ENCODE results near the gene FLCN. TPM values are rescaled to one million over a fixed set of nuclear protein-coding genes. Genes with fewer than 3 reads are reported as not detected.
"Not testable (repeated sequence)": the region's sequence is repeated elsewhere in the genome, so short reads cannot be mapped to it uniquely, and the experiment has no call there.

The FLCN gene, protein sequence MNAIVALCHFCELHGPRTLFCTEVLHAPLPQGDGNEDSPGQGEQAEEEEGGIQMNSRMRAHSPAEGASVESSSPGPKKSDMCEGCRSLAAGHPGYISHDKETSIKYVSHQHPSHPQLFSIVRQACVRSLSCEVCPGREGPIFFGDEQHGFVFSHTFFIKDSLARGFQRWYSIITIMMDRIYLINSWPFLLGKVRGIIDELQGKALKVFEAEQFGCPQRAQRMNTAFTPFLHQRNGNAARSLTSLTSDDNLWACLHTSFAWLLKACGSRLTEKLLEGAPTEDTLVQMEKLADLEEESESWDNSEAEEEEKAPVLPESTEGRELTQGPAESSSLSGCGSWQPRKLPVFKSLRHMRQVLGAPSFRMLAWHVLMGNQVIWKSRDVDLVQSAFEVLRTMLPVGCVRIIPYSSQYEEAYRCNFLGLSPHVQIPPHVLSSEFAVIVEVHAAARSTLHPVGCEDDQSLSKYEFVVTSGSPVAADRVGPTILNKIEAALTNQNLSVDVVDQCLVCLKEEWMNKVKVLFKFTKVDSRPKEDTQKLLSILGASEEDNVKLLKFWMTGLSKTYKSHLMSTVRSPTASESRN
- 10 to 100 TPM; 36.2 to 47.7 TPM for total RNA-seq

DNA sequence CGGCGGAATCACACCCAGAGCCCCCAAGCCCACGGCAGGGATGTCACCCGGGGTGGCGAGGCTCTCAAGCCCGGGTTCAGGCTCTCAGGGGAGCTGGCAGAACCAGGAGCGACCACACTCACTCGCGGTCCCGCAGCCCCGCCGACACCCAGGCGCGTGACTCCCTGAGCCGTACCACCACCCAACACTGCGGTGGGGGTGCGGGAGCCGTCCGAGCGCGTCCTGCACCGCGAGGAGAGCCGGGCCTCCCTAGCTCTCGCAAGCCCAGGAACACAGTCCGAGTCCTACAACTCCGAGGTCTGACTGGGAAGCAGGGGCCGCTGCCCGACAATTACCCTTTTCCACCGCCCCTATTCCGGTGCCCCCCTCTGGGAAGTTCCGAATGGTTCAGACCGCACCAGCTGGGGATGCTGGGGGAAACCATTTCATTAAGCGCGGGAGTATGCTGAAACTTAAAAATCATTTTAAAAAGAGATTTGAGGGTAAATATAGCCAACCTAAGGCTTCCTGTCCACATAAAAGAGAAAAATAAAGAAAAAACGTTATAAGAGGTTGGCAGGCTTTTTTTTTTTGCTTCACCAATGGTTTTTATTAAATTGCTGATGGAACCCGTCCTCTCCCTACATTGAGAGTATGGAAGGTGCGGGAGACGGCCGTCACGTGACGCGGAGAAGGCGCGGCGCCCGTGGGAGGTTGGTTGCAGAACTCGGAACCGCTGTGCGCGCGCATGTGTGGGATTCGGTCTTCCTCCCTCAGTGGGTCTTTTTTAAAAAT, at the start of gene FLCN:
Gene FLCN (minus strand): TSS at position 143 of the 774 bp plus-strand sequence. CDS start 9,031 bp downstream, outside the sequence.
- Mint-ChIP-seq H3K4me3 (peak within 1 kb of the TSS; percentile 85), H3K9me3 (ENCODE audit: low read depth) (no peaks in the 10 kb centered on the region), H3K4me1 (peaks cover 29% of the 10 kb centered on the region), H3K27me3 (no peaks in the 10 kb centered on the region), H3K36me3 (no peaks in the 10 kb centered on the region), H3K27ac (peak within 1 kb of the TSS; percentile 96)
- DNase-seq (peak; percentile 91), ATAC-seq (peak; percentile 91)
- CTCF ChIA-PET: interaction anchor here (0.7 to 1.4 kb wide), 7 partner anchors 13 to 1028 kb away, joined by 3 to 5 read pairs (median 3); no protein-coding TSS in a partner anchor

DNA sequence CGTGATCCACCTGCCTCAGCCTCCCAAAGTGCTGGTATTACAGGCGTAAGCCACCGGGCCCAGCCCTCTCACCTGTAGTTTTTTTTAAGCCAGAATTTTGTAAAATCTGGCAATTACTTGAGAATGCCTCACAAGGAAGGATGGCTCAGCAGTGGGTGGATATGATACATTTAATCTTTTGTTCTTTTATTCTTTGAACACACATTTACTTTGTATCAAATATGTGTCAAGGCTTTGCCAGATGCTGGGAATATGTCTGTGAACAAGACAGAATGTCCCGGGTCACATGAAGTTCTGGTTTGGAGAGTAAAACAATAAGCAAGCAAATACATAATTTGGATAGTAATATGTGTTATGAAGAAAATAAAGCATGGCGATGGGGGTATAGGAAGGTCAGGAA, 49.0 kb upstream of the FLCN start:
- Mint-ChIP-seq H3K4me3 (no peak overlapping the region), H3K9me3 (ENCODE audit: low read depth) (no peaks in the 10 kb centered on the region), H3K27me3 (no peaks in the 10 kb centered on the region), H3K4me1 (peaks cover 11% of the 10 kb centered on the region), H3K36me3 (no peaks in the 10 kb centered on the region), H3K27ac (no peak overlapping the region)
- DNase-seq (no peak), ATAC-seq (no peak)
- CTCF ChIA-PET: no interaction called here

DNA sequence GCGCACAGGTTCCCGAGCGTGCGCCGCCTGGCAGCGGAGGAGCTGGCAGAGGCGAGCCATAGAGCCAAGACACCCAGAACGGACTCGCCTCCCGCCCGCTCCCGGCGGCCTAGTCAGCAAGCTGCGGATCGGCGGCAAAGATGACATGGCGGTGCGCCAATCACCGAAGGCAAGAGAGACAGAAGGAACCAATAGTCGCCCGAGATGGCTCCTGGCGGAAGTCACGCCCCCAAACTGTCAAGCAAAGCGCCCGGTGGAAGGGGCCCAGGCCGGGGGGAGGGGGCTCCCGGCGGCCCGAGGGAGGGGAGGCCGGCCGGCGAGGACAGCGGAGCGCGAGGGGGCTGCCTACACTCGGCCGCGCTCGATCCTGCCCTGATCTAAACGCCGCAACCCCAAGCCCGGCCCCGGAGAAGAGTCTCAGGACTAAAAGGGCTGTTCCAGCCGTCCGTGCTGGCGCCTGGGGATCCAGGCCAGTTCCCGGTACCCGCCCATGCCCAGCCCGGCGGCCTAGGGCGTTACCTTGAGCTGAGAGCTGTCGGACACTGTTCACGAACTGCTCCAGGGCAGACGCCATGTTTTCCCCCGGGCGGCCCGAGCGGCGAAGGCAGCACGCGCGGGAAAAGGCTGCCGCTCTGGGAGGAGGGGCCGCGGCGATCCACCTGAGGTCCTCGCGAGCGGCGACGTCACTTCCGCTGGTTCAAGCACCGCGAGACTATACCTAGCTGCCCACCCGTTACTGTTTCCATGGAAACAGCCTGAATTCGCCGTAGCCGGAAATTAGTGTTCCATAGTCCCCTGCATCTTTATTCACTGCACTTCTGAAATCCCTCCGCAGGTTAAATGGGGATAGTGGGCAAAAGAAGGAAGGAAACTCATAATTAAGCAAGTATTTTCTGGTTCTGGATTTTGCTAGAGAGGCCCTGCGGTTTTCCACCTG, 43.9 kb upstream of the FLCN start, which contains the start of gene COPS3:
Gene COPS3 (minus strand): TSS at position 634 of the 937 bp plus-strand sequence. CDS start 60 bp downstream, at position 574.
- Mint-ChIP-seq H3K36me3 (peaks cover 2% of the 10 kb centered on the region), H3K27me3 (no peaks in the 10 kb centered on the region), H3K27ac (peak within 1 kb of the TSS; percentile 93), H3K9me3 (ENCODE audit: low read depth) (no peaks in the 10 kb centered on the region), H3K4me1 (peaks cover 36% of the 10 kb centered on the region), H3K4me3 (peak within 1 kb of the TSS; percentile 94)
- peak; percentile 99 for DNase-seq
- peak; percentile 96 for ATAC-seq
- CTCF ChIA-PET: interaction anchor here (0.6 to 2.7 kb wide), 10 partner anchors 8 to 139 kb away, joined by 3 to 24 read pairs (median 4); no protein-coding TSS in a partner anchor

DNA sequence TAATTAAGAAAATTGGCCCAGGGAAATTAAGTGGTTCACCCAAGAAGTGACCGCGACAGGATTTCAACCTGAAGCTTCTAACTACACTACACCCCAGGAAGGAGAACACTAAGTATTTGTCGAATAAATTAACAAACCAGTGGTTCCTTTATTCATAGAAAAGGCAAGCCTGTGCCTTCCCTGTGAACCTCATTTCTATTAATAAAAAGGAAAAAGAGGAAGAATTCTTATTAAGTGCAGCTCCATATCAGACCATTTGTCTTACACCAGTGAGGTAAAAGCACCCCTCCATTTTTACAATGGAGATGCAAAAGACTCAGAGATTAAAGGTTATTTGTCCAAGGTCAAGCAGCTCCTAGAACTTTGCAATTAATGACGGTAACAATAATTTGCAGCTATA, 42.3 kb upstream of the FLCN start:
- CTCF ChIA-PET: interaction anchor here (1.0 to 2.7 kb wide), 6 partner anchors 9 to 137 kb away, joined by 3 to 24 read pairs (median 6); no protein-coding TSS in a partner anchor

DNA sequence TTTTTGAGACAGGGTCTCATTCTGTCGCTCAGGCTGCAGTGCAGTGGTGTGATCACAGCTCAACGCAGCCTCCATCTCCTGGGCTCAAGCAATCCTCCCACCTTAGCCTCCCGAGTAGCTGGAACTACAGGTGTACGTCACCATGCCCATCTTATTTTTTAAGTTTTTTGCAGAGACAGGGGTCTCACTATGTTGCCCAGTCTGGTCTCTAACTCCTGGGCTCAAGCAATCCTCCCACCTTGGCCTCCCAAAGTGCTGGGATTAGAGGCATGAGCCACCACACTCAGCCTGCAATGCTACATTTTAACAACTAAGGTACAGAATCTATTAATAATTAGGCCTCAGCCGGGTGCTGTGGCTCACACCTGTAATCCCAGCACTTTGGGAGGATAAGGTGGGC, 40.5 kb upstream of the FLCN start:
- DNase-seq; H3K36me3 Mint-ChIP-seq; H3K27me3 Mint-ChIP-seq; ATAC-seq; H3K4me3 Mint-ChIP-seq; H3K27ac Mint-ChIP-seq; H3K9me3 Mint-ChIP-seq (ENCODE audit: low read depth): not testable (repeated sequence)
- CTCF ChIA-PET: interaction anchor here (1.4 to 1.9 kb wide), 2 partner anchors 36 to 136 kb away, joined by 4 read pairs; no protein-coding TSS in a partner anchor
- peaks cover 38% of the 10 kb centered on the region for H3K4me1 Mint-ChIP-seq

More for the DNA sequence above, 42.3 kb upstream of the FLCN start:
- no peaks in the 10 kb centered on the region for H3K9me3 Mint-ChIP-seq (ENCODE audit: low read depth)
- peaks cover 6% of the 10 kb centered on the region for H3K36me3 Mint-ChIP-seq
- H3K4me3 Mint-ChIP-seq: peak overlapping the region; percentile 94
- H3K4me1 Mint-ChIP-seq: peaks cover 38% of the 10 kb centered on the region
- DNase-seq: no peak
- H3K27ac Mint-ChIP-seq: peak overlapping the region; percentile 93
- no peaks in the 10 kb centered on the region for H3K27me3 Mint-ChIP-seq
- ATAC-seq: no peak

DNA sequence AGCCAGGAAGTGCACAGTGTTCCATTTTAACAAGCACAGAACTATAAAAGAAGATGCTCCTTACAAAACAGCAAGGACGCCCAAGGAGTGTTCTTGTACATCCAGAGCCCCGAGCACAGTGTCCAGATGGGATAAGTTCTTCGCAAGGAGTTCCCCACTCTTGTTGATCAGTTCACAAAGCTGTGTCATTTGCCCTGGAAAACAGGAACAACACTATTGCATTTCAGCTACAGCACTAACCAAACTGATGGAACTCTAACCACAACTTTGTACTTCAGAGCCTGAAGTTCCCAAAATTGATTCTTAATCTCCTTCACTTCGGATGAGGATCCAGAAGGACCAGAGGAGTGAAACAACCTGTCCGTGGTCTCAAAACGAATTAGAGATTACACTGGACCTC, 39.0 kb upstream of the FLCN start:
- ATAC-seq: no peak
- H3K4me3 Mint-ChIP-seq: no peak overlapping the region
- DNase-seq: no peak
- peaks cover 27% of the 10 kb centered on the region for H3K4me1 Mint-ChIP-seq
- CTCF ChIA-PET: interaction anchor here (1.4 kb wide), 1 partner anchor 134 kb away, joined by 4 read pairs; no protein-coding TSS in a partner anchor
- no peak overlapping the region for H3K27ac Mint-ChIP-seq
- peaks cover 10% of the 10 kb centered on the region for H3K36me3 Mint-ChIP-seq
- no peaks in the 10 kb centered on the region for H3K9me3 Mint-ChIP-seq (ENCODE audit: low read depth)
- no peaks in the 10 kb centered on the region for H3K27me3 Mint-ChIP-seq

DNA sequence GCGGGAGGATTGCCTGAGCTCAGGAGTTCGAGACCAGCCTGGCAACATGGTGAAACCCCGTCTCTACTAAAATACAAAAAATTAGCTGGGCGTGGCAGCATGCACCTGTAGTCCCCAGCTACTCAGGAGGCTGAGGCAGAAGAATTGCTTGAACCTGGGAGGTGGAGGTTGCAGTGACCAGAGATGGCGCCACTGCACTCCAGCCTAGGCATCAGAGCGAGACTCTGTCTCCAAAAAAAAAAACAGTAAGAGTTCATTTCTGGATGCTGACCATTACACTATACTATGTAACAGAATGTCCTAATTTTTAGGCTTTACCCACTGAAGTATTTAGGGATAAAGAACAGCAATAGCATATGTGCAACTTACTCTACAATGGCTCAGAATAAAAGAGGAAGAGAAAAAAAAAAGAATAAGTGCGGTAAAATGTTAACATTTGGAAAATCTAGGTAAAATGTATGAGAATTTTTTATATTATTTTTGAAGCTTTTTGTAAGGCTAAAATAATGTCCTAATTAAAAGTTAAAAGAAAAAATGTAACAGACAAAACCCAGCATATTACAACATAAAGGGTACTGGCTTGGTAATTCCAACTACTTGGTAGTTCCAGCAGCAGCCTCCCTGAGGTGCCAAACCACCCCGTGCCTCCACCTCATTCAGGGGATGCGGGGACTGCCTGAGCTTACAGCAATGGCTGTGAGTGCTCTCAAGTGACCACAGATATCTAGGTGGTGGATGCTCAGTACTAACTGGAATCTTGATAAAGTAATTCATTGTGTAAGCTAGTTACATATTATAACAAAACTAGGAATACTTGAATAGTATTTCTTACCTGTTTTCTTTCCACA, 33.2 kb upstream of the FLCN start:
- Mint-ChIP-seq H3K36me3 (peaks cover 29% of the 10 kb centered on the region), H3K4me1 (peaks cover 2% of the 10 kb centered on the region), H3K27ac (no peak overlapping the region), H3K4me3 (no peak overlapping the region), H3K9me3 (ENCODE audit: low read depth) (no peaks in the 10 kb centered on the region), H3K27me3 (no peaks in the 10 kb centered on the region)
- no peak for ATAC-seq
- CTCF ChIA-PET: interaction anchor here (1.0 to 2.7 kb wide), 5 partner anchors 10 to 253 kb away, joined by 3 to 24 read pairs (median 3); partner anchors contain the start of gene COPS3
- DNase-seq: peak; percentile 53

DNA sequence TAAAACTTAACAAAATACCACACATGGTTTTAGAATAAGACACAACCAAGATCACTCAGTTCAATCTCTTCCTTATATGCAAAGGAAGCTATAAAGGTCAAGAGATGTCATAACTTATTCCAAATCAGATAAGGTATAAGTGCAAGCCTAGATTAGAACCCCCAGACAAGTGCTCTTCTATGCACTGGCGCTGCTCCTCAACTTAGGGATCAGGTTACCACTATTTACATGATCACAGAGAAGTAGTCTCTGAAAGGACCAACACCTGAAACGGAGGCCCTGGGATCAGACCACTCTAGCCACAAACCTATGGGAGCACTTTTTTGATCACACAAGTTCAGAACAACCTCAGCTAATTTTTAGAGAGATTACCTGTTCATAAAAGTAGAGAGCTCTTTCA, 27.5 kb upstream of the FLCN start:
- Mint-ChIP-seq H3K36me3 (peaks cover 45% of the 10 kb centered on the region), H3K4me3 (no peak overlapping the region), H3K4me1 (no peaks in the 10 kb centered on the region), H3K27ac (no peak overlapping the region), H3K27me3 (no peaks in the 10 kb centered on the region), H3K9me3 (ENCODE audit: low read depth) (no peaks in the 10 kb centered on the region)
- DNase-seq (no peak), ATAC-seq (no peak)
- CTCF ChIA-PET: interaction anchor here (1.0 to 1.4 kb wide), 4 partner anchors 9 to 109 kb away, joined by 3 to 4 read pairs (median 4); no protein-coding TSS in a partner anchor

DNA sequence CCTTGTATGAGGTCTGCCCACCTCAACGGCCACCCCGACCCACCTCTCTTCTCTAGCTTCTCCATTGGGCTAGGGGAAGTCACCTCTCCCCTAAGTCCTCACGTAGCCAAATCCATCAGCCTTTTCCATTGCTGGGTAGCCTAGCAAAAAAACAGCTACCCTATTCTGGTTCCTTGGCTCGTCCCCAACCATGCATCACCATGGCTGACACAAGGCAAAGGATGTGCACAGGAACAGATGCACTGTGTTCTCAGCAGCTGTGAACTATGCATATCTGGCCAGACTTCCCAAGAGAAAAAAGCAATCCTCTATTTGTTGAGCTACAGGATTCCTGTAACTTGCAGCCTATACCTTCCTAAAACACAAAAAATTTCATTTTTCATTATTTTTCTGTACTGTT, 22.0 kb upstream of the FLCN start:
- Mint-ChIP-seq H3K27ac (peak overlapping the region; percentile 37), H3K4me3 (no peak overlapping the region), H3K36me3 (peaks cover 58% of the 10 kb centered on the region), H3K4me1 (no peaks in the 10 kb centered on the region), H3K27me3 (no peaks in the 10 kb centered on the region), H3K9me3 (ENCODE audit: low read depth) (no peaks in the 10 kb centered on the region)
- CTCF ChIA-PET: interaction anchor here (1.1 to 1.2 kb wide), 2 partner anchors 11 to 53 kb away, joined by 3 read pairs; no protein-coding TSS in a partner anchor
- ATAC-seq: no peak
- DNase-seq: no peak

DNA sequence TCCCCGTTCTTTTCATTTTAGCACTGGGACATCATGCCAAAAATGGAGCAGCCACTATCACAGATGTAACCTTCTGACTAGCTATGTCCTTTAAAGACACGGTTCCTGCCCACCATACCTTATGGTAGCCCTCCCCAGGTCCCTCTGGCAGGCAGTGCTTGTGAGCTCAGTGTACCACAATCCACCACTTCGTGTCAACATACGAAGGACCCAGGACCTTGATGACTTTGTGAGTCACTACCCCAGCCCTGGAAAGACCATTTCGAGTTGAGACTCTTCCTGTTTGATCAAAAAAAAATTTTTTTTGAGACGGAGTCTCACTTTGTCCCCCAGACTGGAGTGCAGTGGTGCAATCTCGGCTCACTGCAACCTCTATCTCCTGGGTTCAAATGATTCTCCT, 21.0 kb upstream of the FLCN start:
- Mint-ChIP-seq H3K36me3 (peaks cover 59% of the 10 kb centered on the region), H3K4me1 (peaks cover 5% of the 10 kb centered on the region), H3K27me3 (no peaks in the 10 kb centered on the region), H3K4me3 (no peak overlapping the region), H3K9me3 (ENCODE audit: low read depth) (no peaks in the 10 kb centered on the region), H3K27ac (no peak overlapping the region)
- no peak for ATAC-seq
- no peak for DNase-seq
- CTCF ChIA-PET: interaction anchor here (2.2 kb wide), 1 partner anchor 12 kb away, joined by 9 read pairs; no protein-coding TSS in a partner anchor

DNA sequence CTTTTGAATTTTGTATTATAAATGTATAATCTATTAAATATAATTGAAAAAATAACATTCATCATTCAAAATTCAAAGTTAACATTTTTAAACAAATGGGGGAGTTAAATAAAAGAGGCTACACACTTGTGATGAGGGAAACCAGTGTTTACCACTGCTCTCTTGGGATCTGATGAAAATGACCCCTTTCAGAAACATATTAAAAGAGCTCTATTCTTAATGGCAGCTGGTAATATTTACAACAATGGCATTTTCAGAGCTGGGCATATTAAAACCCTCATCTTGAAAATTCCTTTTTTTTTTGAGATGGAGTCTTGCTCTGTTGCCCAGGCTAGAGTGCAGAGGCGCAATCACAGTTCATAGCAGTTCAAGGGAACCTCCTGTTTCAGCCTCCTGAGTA, 19.3 kb upstream of the FLCN start:
- H3K36me3 Mint-ChIP-seq: peaks cover 61% of the 10 kb centered on the region
- no peaks in the 10 kb centered on the region for H3K9me3 Mint-ChIP-seq (ENCODE audit: low read depth)
- DNase-seq: no peak
- peaks cover 5% of the 10 kb centered on the region for H3K4me1 Mint-ChIP-seq
- H3K27me3 Mint-ChIP-seq: no peaks in the 10 kb centered on the region
- ATAC-seq: no peak
- no peak overlapping the region for H3K4me3 Mint-ChIP-seq
- no peak overlapping the region for H3K27ac Mint-ChIP-seq
- CTCF ChIA-PET: interaction anchor here (1.4 to 2.2 kb wide), 2 partner anchors 8 to 14 kb away, joined by 4 to 9 read pairs; no protein-coding TSS in a partner anchor
